Measurements from ENCODE around the gene PCARE.

The PCARE gene

GRCh38 chr2:29060441-29060840 is 13.9 kb downstream of the PCARE start:
- DNase-seq (ENCODE audit: insufficient read length) (no peak), FAIRE-seq (no peak)
- TF ChIP-seq POLR2AphosphoS5 (IDR thresholded peaks at IDR 0.05; ENCODE audit: low read depth, low read length) (no peak), POLR2A (IDR thresholded peaks at IDR 0.05; ENCODE audit: low read depth, low read length) (no peak), TAF1 (IDR thresholded peaks at IDR 0.05; ENCODE audit: borderline replicate concordance, low read depth, low read length) (no peak)

- TF ChIP-seq TAF1 (IDR thresholded peaks at IDR 0.05; ENCODE audit: borderline replicate concordance, low read depth, low read length) (no peak), POLR2AphosphoS5 (IDR thresholded peaks at IDR 0.05; ENCODE audit: low read depth, low read length) (no peak), POLR2A (IDR thresholded peaks at IDR 0.05; ENCODE audit: low read depth, low read length) (no peak)
- FAIRE-seq (no peak), DNase-seq (ENCODE audit: insufficient read length) (no peak)
Observed at GRCh38 chr2:29059624-29060023, 14.7 kb downstream of the PCARE start.

- FAIRE-seq (no peak), DNase-seq (ENCODE audit: insufficient read length) (no peak)
- no peak for TF ChIP-seq TAF1 (IDR thresholded peaks at IDR 0.05; ENCODE audit: borderline replicate concordance, low read depth, low read length)
- no peak for TF ChIP-seq POLR2A (IDR thresholded peaks at IDR 0.05; ENCODE audit: low read depth, low read length)
Observed at GRCh38 chr2:29057006-29057405, 17.3 kb downstream of the PCARE start.

- DNase-seq (ENCODE audit: insufficient read length) = no peak
- TF ChIP-seq POLR2A (IDR thresholded peaks at IDR 0.05; ENCODE audit: low read depth, low read length) (no peak), TAF1 (IDR thresholded peaks at IDR 0.05; ENCODE audit: borderline replicate concordance, low read depth, low read length) (no peak), POLR2AphosphoS5 (IDR thresholded peaks at IDR 0.05; ENCODE audit: low read depth, low read length) (no peak)
- FAIRE-seq = no peak
Observed at GRCh38 chr2:29056452-29056851, 17.9 kb downstream of the PCARE start.

GRCh38 chr2:29055601-29056000 is 18.7 kb downstream of the PCARE start:
- TF ChIP-seq POLR2AphosphoS5 (IDR thresholded peaks at IDR 0.05; ENCODE audit: low read depth, low read length) (no peak), TAF1 (IDR thresholded peaks at IDR 0.05; ENCODE audit: borderline replicate concordance, low read depth, low read length) (no peak), POLR2A (IDR thresholded peaks at IDR 0.05; ENCODE audit: low read depth, low read length) (no peak)
- FAIRE-seq = no peak

GRCh38 chr2:29054430-29054829 is 19.9 kb downstream of the PCARE start:
- no peak for FAIRE-seq
- DNase-seq (ENCODE audit: insufficient read length) = no peak
- no peak for TF ChIP-seq POLR2AphosphoS5 (IDR thresholded peaks at IDR 0.05; ENCODE audit: low read depth, low read length)
- no peak for TF ChIP-seq POLR2A (IDR thresholded peaks at IDR 0.05; ENCODE audit: low read depth, low read length)
- no peak for TF ChIP-seq TAF1 (IDR thresholded peaks at IDR 0.05; ENCODE audit: borderline replicate concordance, low read depth, low read length)

More at GRCh38 chr2:29055601-29056000, 18.7 kb downstream of the PCARE start:
- no peak for DNase-seq (ENCODE audit: insufficient read length)

- DNase-seq (ENCODE audit: insufficient read length) (no peak), FAIRE-seq (no peak)
- no peak for TF ChIP-seq POLR2AphosphoS5 (IDR thresholded peaks at IDR 0.05; ENCODE audit: low read depth, low read length)
- no peak for TF ChIP-seq TAF1 (IDR thresholded peaks at IDR 0.05; ENCODE audit: borderline replicate concordance, low read depth, low read length)
- no peak for TF ChIP-seq POLR2A (IDR thresholded peaks at IDR 0.05; ENCODE audit: low read depth, low read length)
Observed at GRCh38 chr2:29053670-29054400, 20.5 kb downstream of the PCARE start.

GRCh38 chr2:29053223-29053622 is 21.1 kb downstream of the PCARE start:
- TF ChIP-seq POLR2A (IDR thresholded peaks at IDR 0.05; ENCODE audit: low read depth, low read length) (no peak), POLR2AphosphoS5 (IDR thresholded peaks at IDR 0.05; ENCODE audit: low read depth, low read length) (no peak), TAF1 (IDR thresholded peaks at IDR 0.05; ENCODE audit: borderline replicate concordance, low read depth, low read length) (no peak)
- DNase-seq (ENCODE audit: insufficient read length) (no peak), FAIRE-seq (no peak)

- no peak for TF ChIP-seq POLR2A (IDR thresholded peaks at IDR 0.05; ENCODE audit: low read depth, low read length)
- no peak for TF ChIP-seq TAF1 (IDR thresholded peaks at IDR 0.05; ENCODE audit: borderline replicate concordance, low read depth, low read length)
- no peak for TF ChIP-seq POLR2AphosphoS5 (IDR thresholded peaks at IDR 0.05; ENCODE audit: low read depth, low read length)
- no peak for DNase-seq (ENCODE audit: insufficient read length)
- FAIRE-seq = no peak
Observed at GRCh38 chr2:29052807-29053206, 21.5 kb downstream of the PCARE start.

GRCh38 chr2:29051730-29052129 is 22.6 kb downstream of the PCARE start:
- TF ChIP-seq TAF1 (IDR thresholded peaks at IDR 0.05; ENCODE audit: borderline replicate concordance, low read depth, low read length) = no peak
- no peak for TF ChIP-seq POLR2AphosphoS5 (IDR thresholded peaks at IDR 0.05; ENCODE audit: low read depth, low read length)
- no peak for TF ChIP-seq POLR2A (IDR thresholded peaks at IDR 0.05; ENCODE audit: low read depth, low read length)
- DNase-seq (ENCODE audit: insufficient read length) (no peak), FAIRE-seq (no peak)

GRCh38 chr2:29050591-29050990 is 23.7 kb downstream of the PCARE start:
- no peak for DNase-seq (ENCODE audit: insufficient read length)
- TF ChIP-seq POLR2AphosphoS5 (IDR thresholded peaks at IDR 0.05; ENCODE audit: low read depth, low read length) (no peak), POLR2A (IDR thresholded peaks at IDR 0.05; ENCODE audit: low read depth, low read length) (no peak), TAF1 (IDR thresholded peaks at IDR 0.05; ENCODE audit: borderline replicate concordance, low read depth, low read length) (no peak)
- FAIRE-seq = no peak

- DNase-seq (ENCODE audit: insufficient read length) = no peak
- TF ChIP-seq POLR2AphosphoS5 (IDR thresholded peaks at IDR 0.05; ENCODE audit: low read depth, low read length) = no peak
- TF ChIP-seq TAF1 (IDR thresholded peaks at IDR 0.05; ENCODE audit: borderline replicate concordance, low read depth, low read length) = no peak
- no peak for TF ChIP-seq POLR2A (IDR thresholded peaks at IDR 0.05; ENCODE audit: low read depth, low read length)
- no peak for FAIRE-seq
Observed at GRCh38 chr2:29047083-29047845, 27.1 kb downstream of the PCARE start.
